HG02885 (cell line): ENCODE data around the gene SMG5.
"Not testable (repeated sequence)": the region's sequence is repeated elsewhere in the genome, so short reads cannot be mapped to it uniquely, and the experiment has no call there.

ENCODE experiments used
- ATAC-seq: cut with Tn5 transposase; IDR thresholded peaks from one replicate; pipeline ENCODE4 v1.9.1; 2021; ENCODE audit warnings: mild to moderate bottlenecking; ENCODE audit not compliant: unreplicated experiment, poor library complexity

The SMG5 gene

GRCh38 chr1:156216361-156217086, 66.1 kb downstream of the SMG5 start:
- not testable (repeated sequence) for ATAC-seq

GRCh38 chr1:156214024-156214748, 68.4 kb downstream of the SMG5 start:
- no peak for ATAC-seq

GRCh38 chr1:156213644-156213966, 69.0 kb downstream of the SMG5 start:
- ATAC-seq: no peak

GRCh38 chr1:156212833-156213643, 69.6 kb downstream of the SMG5 start, which contains the start of gene PMF1:
TSS of gene PMF1 (plus strand) at chr1:156213007. CDS start at chr1:156213016, 9 bp downstream.
- peak; percentile 88 for ATAC-seq

GRCh38 chr1:156212130-156212529, 70.5 kb downstream of the SMG5 start:
- no peak for ATAC-seq

- no peak for ATAC-seq
Observed at GRCh38 chr1:156211243-156211642, 71.4 kb downstream of the SMG5 start.

GRCh38 chr1:156204686-156205085, 77.9 kb downstream of the SMG5 start:
- no peak for ATAC-seq

GRCh38 chr1:156203331-156203730, 79.3 kb downstream of the SMG5 start:
- ATAC-seq: no peak

- ATAC-seq: no peak
Observed at GRCh38 chr1:156200044-156200443, 82.6 kb downstream of the SMG5 start.
